ENCODE results near the gene VSIG4.

- no peak for TF ChIP-seq EZH2 (IDR thresholded peaks at IDR 0.05; ENCODE audit: insufficient read depth, poor library complexity, severe bottlenecking)
- TF ChIP-seq EZH2phosphoT487 (IDR thresholded peaks at IDR 0.05; ENCODE audit: insufficient read depth, low read depth): no peak
Observed at GRCh38 chrX:66013194-66013816, 26.6 kb downstream of the VSIG4 start.

All from GM23248 (cell line).